ENCODE results near the gene BANF2. TPM values are rescaled to one million over a fixed set of nuclear protein-coding genes. Genes with fewer than 3 reads are reported as not detected.

BANF2 gene
- polyA plus RNA-seq, 4 donors = 0.31 TPM; not detected in 3

DNA sequence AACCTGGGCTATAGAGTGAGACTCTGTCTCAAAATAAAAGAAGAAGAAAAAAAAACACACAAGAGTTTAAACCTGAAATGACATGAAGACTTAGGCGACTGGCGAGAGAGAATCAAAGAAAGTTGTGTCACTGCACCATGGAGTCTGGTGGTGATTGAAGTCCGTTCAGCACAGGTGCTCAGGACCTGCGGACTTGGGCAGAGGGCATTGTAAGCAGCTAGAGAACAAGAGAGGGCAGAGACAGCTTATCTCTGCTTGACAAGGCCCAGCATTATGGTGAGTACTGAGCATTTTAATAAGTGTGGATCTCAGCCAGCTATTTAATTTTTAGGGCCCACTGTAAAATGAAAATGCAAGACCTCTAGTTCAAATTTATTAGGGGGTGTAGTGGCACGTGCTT, 31.5 kb downstream of the BANF2 start:
- no peak for DNase-seq (ENCODE audit: low read depth in 4 of 4, low spot score in 2 of 4)

DNA sequence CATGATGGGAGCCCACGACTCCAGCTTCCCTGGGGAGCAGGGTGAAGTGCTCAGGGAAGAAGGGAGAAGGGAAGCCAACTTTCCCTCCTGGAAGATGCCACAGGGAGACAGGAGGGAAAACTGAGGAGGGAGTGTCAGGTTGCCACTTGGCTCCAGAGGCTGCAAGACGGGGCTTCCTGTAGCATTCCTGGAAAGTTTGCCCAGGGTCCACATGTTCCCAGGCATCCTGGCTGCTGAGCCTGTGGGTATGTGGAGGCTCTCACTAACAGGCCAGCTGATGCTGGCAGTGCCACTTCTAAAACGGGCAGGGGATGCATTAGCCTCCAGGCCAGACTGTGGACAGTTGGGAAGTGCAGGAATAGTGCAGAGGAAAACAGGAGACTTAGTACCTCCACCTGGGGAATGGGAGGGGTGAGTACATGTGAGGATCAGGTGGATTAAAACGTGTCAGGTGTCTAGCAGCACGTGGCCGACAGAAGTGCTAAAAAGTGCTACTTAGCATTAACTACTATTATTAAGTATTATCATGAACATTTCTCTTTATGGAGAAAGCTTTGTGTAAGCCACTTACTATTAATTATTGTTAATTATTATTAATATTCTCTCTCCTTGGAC, 33.2 kb downstream of the BANF2 start:
- no peak for DNase-seq (ENCODE audit: low read depth in 4 of 4, low spot score in 2 of 4)

DNA sequence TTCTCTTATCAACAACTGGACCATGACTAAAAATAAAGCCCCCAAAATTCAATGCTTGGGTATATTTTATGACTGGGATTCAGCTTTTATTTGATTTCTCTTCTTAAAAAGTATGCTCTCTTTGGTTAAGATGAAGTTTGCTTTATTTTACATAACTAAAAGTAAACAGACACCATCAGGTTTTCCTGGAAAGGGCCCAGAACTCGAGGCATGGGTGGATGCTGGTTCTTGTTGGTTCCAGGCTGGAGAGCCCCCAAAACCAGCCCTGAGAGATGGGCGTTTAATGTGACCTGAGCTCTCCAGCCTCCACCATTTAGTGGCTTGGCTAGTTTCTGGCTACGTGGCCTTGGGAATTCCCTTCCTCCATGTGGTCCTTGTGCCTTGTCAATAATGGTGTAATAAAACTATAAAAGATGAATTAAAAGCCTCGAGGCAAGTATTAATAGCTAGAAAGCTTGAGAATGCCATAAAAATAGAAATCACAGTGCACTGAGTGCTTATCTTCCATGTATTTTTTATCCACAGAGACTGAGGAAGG, 34.1 kb downstream of the BANF2 start:
- no peak for DNase-seq (ENCODE audit: low read depth in 4 of 4, low spot score in 2 of 4)

DNA sequence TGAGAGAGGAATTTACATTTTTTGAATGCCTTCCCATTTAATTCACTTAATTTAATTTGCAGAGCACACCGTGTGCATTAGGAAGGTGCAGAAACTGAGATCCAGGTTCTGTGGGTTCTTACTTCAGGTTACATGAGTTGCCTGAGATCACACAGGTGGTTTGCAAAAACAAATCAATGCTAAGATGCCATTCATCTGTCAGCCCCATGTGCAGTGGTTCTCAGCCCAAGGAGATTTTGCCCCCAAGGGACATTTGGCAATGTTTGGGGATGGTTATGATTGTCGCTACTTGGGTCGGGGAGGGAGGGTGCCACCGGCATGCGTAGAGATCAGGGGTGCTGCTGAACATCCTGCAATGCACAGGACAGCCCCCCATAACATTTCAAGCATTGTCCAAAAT, 34.6 kb downstream of the BANF2 start:
- no peak for DNase-seq (ENCODE audit: low read depth in 4 of 4, low spot score in 2 of 4)

DNA sequence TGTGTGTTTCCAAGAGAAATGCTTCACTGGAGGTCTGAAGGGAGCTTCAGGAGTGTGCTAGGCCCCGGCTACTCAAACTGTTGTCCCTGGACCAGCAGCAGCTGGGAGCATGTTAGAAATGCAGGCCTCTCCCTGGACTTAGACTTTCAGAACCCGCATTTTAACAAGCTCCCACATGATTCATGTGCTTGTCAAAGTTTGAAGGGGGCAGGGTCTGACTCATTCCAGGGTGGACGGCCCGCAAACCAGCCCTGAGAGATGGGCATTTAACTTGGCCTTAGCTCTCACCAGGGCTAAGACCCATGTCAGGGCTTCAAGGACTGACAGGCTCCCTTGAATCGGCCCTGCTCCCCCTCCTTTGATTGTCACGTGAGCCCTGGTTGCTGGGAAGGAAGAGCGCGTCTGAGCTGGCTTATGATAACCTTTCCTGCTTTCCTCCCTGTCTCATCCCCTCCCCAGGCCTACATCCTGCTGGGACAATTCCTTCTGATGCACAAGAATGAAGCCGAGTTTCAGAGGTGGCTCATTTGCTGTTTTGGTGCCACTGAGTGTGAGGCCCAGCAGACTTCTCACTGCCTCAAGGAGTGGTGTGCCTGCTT, 35.5 kb downstream of the BANF2 start:
- peak in 1 of 4 donors; percentile 22 for DNase-seq (ENCODE audit: low read depth in 4 of 4, low spot score in 2 of 4)

DNA sequence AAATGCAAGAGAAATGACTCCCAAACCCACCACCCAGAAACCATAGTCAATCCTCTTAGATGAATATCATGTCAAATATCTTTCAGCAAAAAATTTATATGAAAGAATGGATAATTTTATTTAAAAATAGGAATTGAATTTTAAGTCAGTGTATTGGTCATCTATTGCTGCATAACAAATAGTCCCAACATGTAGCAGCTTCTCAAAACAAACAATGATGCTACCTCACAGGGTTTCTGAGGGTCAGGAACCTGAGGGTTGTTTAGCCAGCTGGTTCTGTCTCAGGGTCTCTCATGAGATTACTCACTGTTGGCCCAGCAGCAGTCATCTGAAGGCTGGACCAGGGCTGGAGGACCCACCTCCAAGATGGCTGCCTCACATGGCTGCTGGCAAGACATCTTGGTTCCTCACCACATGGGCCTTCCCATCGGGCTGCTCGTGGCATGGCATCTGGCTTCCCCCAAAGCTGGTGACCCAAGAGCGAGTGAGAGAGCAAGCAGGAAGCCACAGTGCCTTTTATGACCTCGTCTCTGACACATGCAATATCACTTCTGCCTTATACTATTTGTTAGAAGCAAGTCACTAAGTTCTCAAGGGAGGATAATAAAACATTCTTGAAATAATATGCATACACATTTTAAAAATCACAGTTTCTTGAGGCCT, 36.3 kb downstream of the BANF2 start:
- no peak for DNase-seq (ENCODE audit: low read depth in 4 of 4, low spot score in 2 of 4)

DNA sequence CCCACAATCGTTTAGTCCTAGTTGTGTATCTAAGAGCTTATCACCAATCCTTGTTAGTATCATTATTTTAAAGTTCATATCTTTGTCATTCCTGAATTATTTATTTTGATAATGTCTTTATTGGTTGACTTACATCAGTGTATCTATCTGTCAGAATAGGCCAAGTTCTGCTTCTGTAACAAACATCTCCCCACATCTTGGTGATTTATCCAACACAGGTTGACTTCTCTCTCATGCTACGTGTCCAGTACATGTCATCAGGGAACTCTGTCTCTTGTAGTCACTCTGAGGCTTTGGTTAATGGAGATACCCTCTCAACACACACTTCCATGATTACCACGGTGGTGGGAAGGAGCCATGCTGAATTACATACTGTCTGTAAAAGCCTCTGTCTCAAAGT, 38.4 kb downstream of the BANF2 start:
- DNase-seq (ENCODE audit: low read depth in 4 of 4, low spot score in 2 of 4) = no peak

DNA sequence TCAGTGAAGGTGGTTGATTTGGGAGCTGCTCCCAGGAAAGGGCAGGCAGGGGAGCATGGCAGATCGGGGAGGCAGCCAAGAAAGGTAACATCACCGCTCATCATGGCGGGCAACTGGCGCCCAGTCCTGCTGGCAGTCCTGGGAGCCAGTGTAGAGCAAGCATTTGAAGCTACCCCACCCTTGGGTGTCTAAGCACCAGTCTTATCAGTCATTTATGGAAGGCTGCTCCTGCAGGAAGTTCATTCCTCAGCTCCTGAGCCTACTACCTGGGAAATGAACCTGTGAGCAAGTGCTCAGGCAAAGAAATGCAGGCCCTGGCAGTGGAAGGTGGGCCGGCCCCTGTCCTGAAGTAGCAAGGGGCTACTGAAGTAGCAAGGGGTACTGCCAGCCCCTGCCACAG, 41.5 kb downstream of the BANF2 start:
- no peak for DNase-seq (ENCODE audit: low read depth in 4 of 4, low spot score in 2 of 4)

DNA sequence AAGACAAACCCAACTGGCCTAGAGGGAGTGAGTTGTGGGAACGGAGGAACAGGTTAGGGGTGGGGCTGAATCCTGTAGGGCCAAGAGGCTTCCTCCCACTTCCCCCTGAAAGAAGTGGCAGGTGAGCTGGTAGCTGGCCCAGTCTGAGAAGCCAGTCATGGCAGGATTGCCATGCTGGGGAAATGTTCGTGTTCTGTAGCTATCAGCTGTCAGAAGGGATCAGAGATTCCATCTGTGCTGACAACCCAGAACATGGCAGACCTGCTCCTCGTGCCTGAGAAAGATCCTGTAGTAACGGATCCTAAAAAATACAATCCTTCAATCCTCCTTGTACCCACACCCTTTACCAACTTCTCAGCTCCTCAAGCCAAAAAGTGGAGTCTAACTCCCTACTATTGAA, 43.0 kb downstream of the BANF2 start:
- no peak for DNase-seq (ENCODE audit: low read depth in 4 of 4, low spot score in 2 of 4)

DNA sequence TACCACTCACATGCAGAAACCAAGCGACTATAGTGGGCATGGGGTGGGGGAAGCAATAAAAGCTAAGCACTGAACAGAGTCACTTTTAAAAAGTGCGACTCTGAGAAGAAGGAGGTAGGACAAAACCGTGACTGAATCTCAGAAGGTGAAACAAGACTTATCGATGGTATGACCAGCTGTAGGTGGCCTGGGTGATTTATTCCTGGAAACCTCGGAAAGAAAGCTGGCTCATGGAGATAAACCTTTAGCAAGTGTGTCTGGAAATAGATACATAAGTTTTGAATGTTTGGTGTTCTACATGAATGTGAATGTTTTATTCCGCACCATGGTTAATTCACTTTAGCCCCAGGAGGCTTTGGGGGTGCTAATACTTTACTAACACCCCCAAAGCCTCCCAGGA, 43.9 kb downstream of the BANF2 start:
- no peak for DNase-seq (ENCODE audit: low read depth in 4 of 4, low spot score in 2 of 4)

DNA sequence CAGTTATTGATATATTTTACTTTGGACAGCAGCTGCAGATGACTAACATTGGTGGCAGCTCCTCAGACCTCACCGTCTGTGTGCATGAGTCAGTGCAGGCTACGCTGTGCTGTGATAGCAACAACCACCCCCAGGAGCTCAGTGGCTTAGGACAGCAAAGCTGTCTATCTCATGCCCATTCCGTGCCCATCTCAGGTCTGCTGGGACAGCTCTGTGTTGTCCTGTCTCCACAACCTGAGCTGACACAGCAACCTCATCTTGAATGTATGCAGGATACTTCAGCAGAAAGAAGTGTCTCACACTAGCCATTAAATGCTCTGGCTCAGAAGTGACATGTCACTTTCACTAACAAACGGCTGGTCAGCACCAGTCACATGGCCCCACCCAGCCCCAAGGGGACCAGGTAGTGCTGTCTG, 47.7 kb downstream of the BANF2 start:
- DNase-seq (ENCODE audit: low read depth in 4 of 4, low spot score in 2 of 4) = no peak

DNA sequence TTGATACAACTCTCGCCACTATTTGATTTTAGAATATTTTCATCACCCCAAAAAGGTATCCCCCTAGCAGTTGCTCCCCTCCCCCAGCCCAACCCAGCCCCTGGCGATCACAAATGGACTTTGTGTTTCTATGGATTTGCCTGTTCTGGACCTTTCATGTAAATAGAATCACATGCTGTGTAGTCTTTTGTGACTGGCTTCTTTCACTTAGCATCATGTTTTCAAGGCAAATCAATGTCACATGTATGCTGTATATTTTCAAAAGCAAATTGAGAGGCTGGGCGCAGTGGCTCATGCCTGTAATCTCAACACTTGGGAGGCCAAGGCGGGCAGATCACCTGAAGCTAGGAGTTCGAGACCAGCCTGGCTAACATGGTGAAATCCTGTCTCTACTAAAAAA, 48.5 kb downstream of the BANF2 start:
- no peak for DNase-seq (ENCODE audit: low read depth in 4 of 4, low spot score in 2 of 4)

DNA sequence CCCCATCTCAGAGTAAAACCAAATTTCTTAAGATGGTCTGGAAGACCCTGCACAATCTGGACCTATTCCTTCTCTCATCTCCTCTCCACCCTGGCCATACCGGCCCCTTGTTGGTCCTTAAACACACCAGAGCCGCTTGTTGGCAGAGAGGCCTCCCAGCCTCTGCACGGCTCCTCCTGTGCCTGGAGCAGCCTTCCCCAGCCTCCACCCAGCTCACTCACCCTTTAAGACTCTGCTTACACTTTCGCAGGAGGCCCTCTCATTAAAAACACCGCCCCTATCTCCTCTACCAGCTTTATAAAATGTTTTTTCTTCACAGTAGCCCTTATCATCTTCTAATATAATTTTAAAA, 49.8 kb downstream of the BANF2 start:
- DNase-seq (ENCODE audit: low read depth in 4 of 4, low spot score in 2 of 4) = no peak

DNA sequence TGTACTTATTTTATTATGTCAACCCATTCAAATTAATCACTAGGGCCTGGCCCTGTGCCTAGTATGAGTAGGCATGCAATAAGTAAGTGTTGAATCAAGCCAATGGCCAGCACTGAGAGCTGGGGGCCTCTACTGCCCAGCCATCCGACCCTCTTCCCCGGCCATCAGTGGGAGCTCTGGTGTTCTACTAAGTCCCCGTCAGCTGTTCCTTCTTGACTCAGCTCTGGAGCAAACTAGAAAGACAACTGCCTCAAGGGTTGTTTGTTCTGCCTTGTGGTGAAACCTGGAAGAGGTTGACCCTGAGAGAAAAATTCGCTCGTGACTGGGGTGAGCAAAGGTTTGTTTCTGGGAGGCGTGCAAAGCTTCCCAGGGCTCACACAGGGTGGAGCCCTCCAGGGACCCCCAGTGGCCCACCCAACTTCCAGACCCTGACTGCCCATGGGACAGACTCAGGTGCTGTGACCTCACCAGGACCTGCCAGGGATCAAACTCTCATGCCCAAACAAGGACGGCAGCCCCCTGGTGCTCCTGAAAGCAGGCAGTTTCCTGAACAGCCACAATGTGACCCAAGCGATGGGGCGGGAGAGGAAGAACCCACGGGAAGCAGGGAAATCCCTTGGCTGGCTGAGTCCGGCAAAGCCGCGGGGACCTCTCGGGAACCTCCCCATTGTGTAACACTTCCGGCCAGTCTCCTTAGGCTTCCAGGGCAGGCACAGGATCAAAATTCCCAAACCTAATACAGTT, 50.4 kb downstream of the BANF2 start:
- no peak for DNase-seq (ENCODE audit: low read depth in 4 of 4, low spot score in 2 of 4)

DNA sequence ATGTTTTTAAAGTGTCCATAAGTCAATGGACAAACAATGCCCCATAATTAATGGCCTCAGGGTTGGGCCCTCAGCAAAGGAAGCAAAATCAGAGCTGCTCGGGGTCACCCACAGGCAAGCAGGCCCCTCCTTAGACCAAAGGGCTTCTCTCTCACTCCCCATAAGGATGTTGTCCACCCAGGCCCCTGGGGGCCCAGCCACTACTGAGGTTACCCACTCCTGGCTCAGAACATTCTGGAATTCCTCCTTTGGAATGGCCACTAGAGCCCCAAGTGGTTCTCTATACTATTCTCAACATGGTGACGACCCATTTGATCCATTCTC, 50.9 kb downstream of the BANF2 start:
- no peak for DNase-seq (ENCODE audit: low read depth in 4 of 4, low spot score in 2 of 4)

DNA sequence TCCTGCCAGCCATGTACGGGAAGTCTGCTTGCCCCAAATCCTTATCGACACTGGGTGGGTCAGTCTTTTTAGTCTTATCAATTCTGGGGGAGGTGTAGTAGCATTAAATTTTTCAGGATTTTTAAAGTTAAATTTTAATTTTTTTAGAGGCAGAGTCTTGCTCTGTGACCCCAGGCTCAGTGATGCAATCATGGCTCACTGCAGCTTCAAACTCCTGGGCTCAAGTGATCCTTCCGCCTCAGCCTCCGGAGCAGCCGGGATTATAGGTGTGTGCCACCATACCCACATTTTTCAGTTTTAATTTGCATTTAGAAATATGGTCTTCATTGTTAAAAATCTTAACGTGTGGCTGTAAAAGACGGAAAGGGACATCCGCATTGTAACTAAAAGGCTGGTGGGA, 51.9 kb downstream of the BANF2 start:
- DNase-seq (ENCODE audit: low read depth in 4 of 4, low spot score in 2 of 4) = no peak

DNA sequence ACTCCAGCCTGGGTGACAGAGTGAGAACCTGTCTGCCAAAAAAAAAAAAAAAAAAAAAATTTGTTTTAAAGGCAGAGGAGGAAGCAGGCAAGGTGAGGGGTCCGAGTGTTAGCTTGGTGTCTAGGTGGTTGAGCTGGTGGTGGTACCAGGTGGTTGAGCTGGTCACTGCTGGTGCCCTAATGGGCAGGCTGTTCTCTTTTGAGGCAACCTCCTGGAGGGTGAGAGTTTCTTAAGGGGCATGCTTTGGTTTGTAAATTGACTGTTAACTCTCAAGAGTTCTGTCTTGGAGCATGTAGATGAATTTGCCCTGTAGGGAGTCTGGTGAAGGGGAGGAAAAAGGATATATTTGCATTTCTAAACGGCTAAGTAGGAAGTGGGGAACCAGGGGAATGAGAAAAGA, 52.7 kb downstream of the BANF2 start:
- DNase-seq (ENCODE audit: low read depth in 4 of 4, low spot score in 2 of 4) = no peak

DNA sequence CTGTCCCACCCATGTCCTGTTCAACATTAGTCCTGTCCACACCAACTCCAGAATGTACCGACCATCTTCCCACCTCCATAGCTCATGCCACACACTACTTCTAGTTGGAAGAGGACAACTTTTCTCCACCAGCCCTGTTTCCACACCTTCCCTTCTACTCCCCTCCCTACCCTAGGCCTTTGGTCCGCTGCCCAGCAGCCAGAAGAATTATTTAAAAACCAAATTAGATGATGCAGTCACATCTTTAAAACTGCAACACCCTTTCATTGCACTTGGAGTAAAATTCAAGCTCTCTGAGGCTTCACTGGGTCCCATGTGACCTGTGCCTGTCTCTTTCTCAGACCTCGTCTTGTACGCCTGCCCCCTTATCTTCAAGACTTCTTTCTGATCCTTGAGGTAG, 53.8 kb downstream of the BANF2 start:
- DNase-seq (ENCODE audit: low read depth in 4 of 4, low spot score in 2 of 4) = no peak

DNA sequence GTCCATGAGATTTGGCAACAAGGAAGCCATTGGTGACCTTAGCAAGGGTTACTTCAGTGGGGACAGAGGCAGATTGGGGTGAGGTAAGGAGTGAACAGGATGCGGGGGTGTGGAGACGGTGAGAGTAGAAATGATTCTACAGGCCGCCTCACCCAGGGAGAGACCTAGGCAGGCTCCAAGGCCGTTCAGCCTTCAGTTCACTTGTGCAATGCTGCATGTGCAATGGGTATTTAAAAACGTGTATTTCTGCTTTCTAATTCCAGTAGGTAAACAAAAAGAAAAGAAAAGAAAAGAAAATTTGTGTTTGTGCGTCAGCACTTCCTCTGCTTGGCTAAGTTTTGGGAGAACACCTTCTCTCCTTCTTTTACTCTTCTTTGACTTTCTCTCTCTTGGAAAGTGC, 56.8 kb downstream of the BANF2 start:
- no peak for DNase-seq (ENCODE audit: low read depth in 4 of 4, low spot score in 2 of 4)

DNA sequence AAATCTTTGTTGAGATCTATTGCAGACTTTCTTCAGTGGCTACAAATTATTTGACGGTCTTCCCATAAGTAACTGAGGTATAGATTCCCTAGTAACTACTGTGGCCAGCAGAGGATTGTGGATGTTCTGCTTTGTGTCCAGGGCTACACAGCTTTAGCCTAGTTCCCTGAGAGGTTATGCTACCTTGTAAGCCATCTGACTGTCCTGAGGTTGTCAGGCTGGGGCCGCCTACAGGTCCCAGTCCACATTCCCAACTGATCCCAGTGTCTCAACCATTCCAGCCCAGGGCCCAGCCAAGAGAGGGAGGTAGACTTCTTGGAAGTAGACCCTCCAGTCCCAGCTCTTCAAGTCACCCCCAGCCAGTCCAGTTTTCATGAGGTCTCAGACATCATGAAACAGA, 57.7 kb downstream of the BANF2 start:
- DNase-seq (ENCODE audit: low read depth in 4 of 4, low spot score in 2 of 4) = no peak

DNA sequence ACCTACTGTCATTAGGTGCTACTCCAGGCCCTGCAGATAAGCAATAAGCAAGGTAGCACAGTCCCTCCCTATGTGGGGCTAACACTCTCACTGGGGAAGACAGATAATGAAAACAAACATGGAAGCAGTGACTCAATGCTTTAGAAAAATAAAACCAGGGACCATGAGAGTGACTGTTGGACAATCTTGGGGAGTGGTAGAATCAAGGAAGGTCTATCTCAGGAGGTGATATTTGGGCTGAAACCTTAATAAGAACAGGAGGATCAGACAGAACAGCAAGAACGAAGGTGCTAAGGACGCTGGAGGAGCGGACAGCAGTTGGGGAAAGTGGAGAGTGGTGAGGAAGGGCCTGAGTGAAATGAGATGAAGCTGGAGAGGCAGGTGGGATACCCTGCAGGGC, 58.2 kb downstream of the BANF2 start:
- no peak for DNase-seq (ENCODE audit: low read depth in 4 of 4, low spot score in 2 of 4)

DNA sequence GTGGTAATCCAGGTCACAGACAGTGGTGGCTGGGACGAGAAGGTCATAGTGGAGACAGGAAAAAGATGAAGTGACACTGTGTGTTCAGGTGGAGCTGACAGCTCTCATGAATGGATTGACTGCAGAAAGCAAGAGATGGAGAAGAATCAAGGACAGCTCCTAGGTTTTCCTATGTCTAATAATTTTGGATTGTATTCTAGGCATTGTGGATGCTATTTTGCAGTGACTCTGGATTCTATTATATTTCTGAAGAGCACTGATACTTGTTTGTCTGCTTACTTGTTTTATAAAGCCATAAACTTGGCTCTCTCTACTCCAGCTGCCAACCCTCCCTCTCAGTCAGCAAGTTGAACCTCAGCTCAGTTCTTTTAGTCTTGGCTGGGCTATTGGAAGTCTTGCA, 58.7 kb downstream of the BANF2 start:
- no peak for DNase-seq (ENCODE audit: low read depth in 4 of 4, low spot score in 2 of 4)
